Brain microvascular endothelial cell (primary cell): ENCODE results near the gene TMEM178B.

Experiments
- DNase-seq: peaks from one replicate; pipeline ENCODE4 v3.0.0-alpha.2; 2020
- H3K27ac ChIP-seq: fragments of 250-450 bp; sonication (Bioruptor Pico); 2 replicates; pipeline ENCODE4 v1.5.1; 2020; ENCODE audit warnings: mild to moderate bottlenecking, moderate library complexity
- H3K27me3 ChIP-seq: fragments of 250-450 bp; sonication (Bioruptor Pico); replicated peaks from 2 replicates; pipeline ENCODE4 v1.5.1; 2020; ENCODE audit warnings: mild to moderate bottlenecking
- H3K36me3 ChIP-seq: fragments of 250-450 bp; sonication (Bioruptor Pico); replicated peaks from 2 replicates; pipeline ENCODE4 v1.5.1; 2020; ENCODE audit warnings: mild to moderate bottlenecking
- H3K4me3 ChIP-seq: 2 replicates; pipeline ENCODE4 v1.5.1; 2011; ENCODE audit warnings: low read depth, mild to moderate bottlenecking, control low read depth, low read length, moderate library complexity
- in situ Hi-C: cut with HindIII; loops from 2 replicates; pipeline ENCODE4 v1.10.0; 2017; ENCODE audit warnings: low sequenced_read_pairs, low pct_ligation_motif_present
- TF ChIP-seq, protein P1 (sequence below): IDR thresholded peaks from 2 replicates; pipeline ENCODE4 v1.5.1; 2011; ENCODE audit warnings: low read depth, mild to moderate bottlenecking, moderate library complexity, low read length, control low read depth, inconsistent platforms; ENCODE audit errors: missing control alignments

The TMEM178B gene

DNA sequence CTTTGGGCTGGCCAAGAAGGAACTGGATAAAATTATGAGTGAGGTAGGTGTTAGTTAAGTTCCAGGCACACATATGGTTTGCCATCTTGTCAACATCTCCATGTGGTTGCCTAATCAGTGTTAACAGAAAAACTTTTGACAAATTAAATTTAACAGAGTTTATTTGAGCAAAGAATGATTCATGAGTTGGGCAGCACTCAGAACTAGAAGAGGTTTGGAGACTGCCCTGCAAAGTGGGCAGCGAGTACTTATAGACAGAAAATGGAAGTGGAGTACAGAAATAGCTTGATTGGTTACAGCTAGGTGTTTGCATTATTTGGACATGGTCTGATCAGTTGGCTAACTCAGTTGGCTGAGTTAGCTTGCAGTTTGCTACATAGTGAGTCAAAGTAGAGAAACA lies 439.9 kb downstream of the TMEM178B start:
- H3K27me3 ChIP-seq, result peaks cover 17% of the 10 kb centered on the region
- TF ChIP-seq, protein P1, sequence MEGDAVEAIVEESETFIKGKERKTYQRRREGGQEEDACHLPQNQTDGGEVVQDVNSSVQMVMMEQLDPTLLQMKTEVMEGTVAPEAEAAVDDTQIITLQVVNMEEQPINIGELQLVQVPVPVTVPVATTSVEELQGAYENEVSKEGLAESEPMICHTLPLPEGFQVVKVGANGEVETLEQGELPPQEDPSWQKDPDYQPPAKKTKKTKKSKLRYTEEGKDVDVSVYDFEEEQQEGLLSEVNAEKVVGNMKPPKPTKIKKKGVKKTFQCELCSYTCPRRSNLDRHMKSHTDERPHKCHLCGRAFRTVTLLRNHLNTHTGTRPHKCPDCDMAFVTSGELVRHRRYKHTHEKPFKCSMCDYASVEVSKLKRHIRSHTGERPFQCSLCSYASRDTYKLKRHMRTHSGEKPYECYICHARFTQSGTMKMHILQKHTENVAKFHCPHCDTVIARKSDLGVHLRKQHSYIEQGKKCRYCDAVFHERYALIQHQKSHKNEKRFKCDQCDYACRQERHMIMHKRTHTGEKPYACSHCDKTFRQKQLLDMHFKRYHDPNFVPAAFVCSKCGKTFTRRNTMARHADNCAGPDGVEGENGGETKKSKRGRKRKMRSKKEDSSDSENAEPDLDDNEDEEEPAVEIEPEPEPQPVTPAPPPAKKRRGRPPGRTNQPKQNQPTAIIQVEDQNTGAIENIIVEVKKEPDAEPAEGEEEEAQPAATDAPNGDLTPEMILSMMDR, result no peak
- in situ Hi-C loops, result no loop called here

DNA sequence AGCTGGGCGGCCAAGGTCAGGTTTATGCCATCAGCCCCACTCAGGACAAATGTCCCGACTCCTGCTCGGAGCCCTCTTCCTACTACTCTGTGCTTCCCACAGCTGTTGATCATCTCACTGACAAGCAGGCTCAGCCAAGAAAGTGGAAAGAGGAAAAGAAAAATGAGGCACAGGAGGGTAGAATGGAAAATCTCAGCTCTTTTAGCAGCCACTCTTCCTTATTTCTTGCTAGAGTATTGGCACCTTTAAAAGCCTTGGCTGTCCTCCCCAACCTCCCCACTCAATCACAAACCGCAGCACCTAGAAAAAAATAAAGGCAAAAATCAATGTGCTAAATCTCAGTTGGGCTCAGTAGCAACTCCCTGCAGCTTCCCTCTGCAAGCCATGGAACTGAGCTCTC lies 442.1 kb downstream of the TMEM178B start:
- no peak for DNase-seq

More for the DNA sequence above, 439.9 kb downstream of the TMEM178B start:
- Histone ChIP-seq H3K27ac (no peak overlapping the region), H3K4me3 (no peak overlapping the region), H3K36me3 (no peaks in the 10 kb centered on the region)
- no peak for DNase-seq

DNA sequence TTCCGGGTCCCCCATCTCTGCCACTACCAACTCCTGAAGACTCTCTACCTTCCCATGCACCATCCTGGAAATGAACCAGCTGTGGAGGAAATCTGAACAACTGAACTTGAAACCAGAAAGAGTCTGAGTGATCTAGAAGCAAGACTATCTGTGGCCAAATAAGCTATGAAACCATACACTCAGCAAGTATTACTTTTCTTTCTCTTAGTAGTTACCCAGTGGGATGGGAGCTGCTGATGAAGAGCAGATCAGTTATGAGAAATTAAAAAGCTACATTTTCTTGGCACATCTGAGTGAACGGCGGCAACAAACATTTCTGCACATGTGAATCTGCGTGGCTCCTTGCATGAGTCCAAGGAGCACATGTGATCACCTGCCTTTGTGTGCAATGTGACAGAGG lies 445.8 kb downstream of the TMEM178B start:
- in situ Hi-C loops, result no loop called here
- H3K27ac ChIP-seq, result no peak overlapping the region
- no peaks in the 10 kb centered on the region for H3K36me3 ChIP-seq
- no peak overlapping the region for H3K4me3 ChIP-seq
- TF ChIP-seq, protein P1, result no peak
- DNase-seq, result no peak
- H3K27me3 ChIP-seq, result no peaks in the 10 kb centered on the region

More for the DNA sequence above, 442.1 kb downstream of the TMEM178B start:
- Histone ChIP-seq H3K36me3 (no peaks in the 10 kb centered on the region), H3K27ac (no peak overlapping the region), H3K4me3 (no peak overlapping the region), H3K27me3 (peaks cover 15% of the 10 kb centered on the region)
- TF ChIP-seq, protein P1, result no peak
- in situ Hi-C loops, result no loop called here

DNA sequence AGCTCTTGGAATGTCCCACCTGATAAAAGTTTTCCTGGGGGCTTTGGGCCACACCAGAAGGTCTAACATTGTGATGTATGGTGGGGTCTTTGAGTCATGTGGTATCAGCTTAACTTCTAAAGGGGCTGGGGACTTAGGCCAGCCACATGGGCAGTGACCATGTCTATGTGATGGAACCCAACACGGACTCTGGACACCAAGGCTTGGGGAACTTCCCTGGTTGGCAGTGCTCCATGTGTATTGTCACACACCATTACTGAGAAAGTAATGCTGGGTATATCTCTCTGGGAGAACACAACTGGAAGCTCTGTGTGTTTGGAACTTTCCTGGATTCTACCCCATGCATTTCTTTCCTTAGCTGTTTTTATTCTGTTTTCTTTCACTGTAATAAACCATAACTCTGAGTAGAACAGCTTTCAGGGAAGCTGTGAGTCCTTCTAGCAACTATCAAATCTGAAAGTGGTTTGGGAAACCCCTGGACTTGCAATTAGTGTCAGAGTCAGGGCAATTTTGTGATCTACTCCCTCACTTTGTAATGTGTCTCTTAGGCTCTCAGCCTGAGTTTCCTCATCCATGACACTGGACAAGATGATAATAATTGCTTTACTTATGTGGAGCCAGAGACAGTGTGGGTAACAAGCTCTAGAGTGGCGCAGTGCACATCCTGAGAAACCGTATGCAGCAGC lies 448.9 kb downstream of the TMEM178B start:
- H3K27ac ChIP-seq, result no peak overlapping the region
- no peaks in the 10 kb centered on the region for H3K36me3 ChIP-seq
- TF ChIP-seq, protein P1, result no peak
- in situ Hi-C loops, result no loop called here
- DNase-seq, result no peak
- no peak overlapping the region for H3K4me3 ChIP-seq
- H3K27me3 ChIP-seq, result no peaks in the 10 kb centered on the region

DNA sequence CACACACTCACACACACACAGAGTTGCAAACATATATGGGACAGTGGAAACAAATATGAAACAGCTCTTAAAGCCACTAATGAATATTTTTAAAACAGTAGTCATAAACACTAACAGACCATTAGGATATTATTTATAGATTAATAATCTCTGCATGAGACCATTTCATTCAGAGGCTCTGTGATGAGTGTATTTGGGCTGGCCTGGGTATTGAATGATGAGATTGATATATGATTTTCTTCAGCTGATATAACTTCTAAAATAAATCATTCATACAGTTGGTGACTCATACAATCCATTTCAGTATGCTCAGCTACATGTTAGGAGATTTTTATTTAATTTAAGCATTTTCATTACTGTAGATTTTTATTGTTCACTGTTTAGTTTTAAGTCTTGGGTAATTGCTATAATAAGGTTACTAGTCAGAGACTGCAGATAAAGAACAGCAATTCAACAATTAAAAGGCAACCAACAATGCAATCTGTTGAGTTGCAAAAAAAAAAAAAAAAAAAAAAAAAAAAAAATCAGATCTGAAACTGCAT lies 452.2 kb downstream of the TMEM178B start:
- TF ChIP-seq, protein P1, result no peak
- Histone ChIP-seq H3K27ac (no peak overlapping the region), H3K27me3 (no peaks in the 10 kb centered on the region), H3K36me3 (no peaks in the 10 kb centered on the region), H3K4me3 (no peak overlapping the region)
- no peak for DNase-seq
- in situ Hi-C loops, result no loop called here
